HEK293 (cell line): Measurements from ENCODE around the gene BAIAP2.

Experiments
- ATF2 ChIP-seq: fragments of 450-650 bp; formaldehyde crosslinking; IDR thresholded peaks from 2 replicates; pipeline ENCODE4 v1.5.1; 2016; ENCODE audit warnings: missing biosample characterization, missing genetic modification characterization, low read depth
- CTCF ChIP-seq: fragments of 450-650 bp; formaldehyde crosslinking; IDR thresholded peaks from 2 replicates; pipeline ENCODE4 v1.5.1; 2016; ENCODE audit warnings: missing biosample characterization, missing genetic modification characterization
- HOXD13 ChIP-seq: sonication (generic); formaldehyde crosslinking; IDR thresholded peaks from 2 replicates; pipeline ENCODE4 v1.8.0; 2022; ENCODE audit warnings: missing genetic modification reagents, borderline replicate concordance
- KLF1 ChIP-seq: fragments of 450-650 bp; formaldehyde crosslinking; IDR thresholded peaks from 2 replicates; pipeline ENCODE4 v1.5.1; 2016; ENCODE audit warnings: missing biosample characterization, missing genetic modification characterization
- ZNF514 ChIP-seq: fragments of 450-650 bp; formaldehyde crosslinking; IDR thresholded peaks from 2 replicates; pipeline ENCODE4 v1.5.1; 2016; ENCODE audit warnings: missing biosample characterization, missing genetic modification characterization
- ZNF677 ChIP-seq: fragments of 450-650 bp; IDR thresholded peaks from 2 replicates; pipeline ENCODE4 v1.5.0; 2018; ENCODE audit warnings: missing biosample characterization, mild to moderate bottlenecking, missing genetic modification characterization, moderate library complexity
- ZNF707 ChIP-seq: fragments of 450-650 bp; formaldehyde crosslinking; IDR thresholded peaks from 2 replicates; pipeline ENCODE4 v1.5.1; 2016; ENCODE audit warnings: missing biosample characterization, missing genetic modification characterization
- ZNF768 ChIP-seq: fragments of 450-650 bp; formaldehyde crosslinking; IDR thresholded peaks from 2 replicates; pipeline ENCODE4 v1.5.1; 2018; ENCODE audit warnings: missing biosample characterization, mild to moderate bottlenecking, missing genetic modification characterization

- TF ChIP-seq HOXD13 (CRISPR knock-in tag): no peak
- TF ChIP-seq ZNF707: no peak
- TF ChIP-seq CTCF (tag by site-specific recombination): no peak
- TF ChIP-seq ZNF768: no peak
- no peak for TF ChIP-seq ZNF677
- TF ChIP-seq ZNF514 (tag by site-specific recombination): no peak
- no peak for TF ChIP-seq ATF2
- no peak for TF ChIP-seq KLF1 (tag by site-specific recombination)
Observed at GRCh38 chr17:81148571-81148970, 113.6 kb downstream of the BAIAP2 start.
